ENCODE results near the gene RNF169.

- TF ChIP-seq POLR2A (IDR thresholded peaks at IDR 0.05; ENCODE audit: low read depth, low read length) (no peak), POLR2AphosphoS5 (IDR thresholded peaks at IDR 0.05; ENCODE audit: low read depth, low read length) (no peak)
Measured at GRCh38 chr11:74775762-74776161, 27.1 kb downstream of the RNF169 start.
